HTR-8/SVneo (cell line): ENCODE data around the gene CACNA1A.

Experiments
- DNase-seq: peaks from one replicate; pipeline ENCODE4 v3.0.0; 2011; ENCODE audit warnings: low spot score, mixed read lengths; ENCODE audit not compliant: insufficient read length
- FAIRE-seq: peaks from 2 replicates; lab custom pipeline; 2011; peaks lifted over from hg19 to GRCh38; lab: Jason Lieb, UNC

CACNA1A gene

GRCh38 chr19:13252569-13253335 is 253.5 kb downstream of the CACNA1A start:
- DNase-seq (no peak), FAIRE-seq (no peak)

- DNase-seq (no peak), FAIRE-seq (no peak)
These were observed 261.4 kb downstream of the CACNA1A start for GRCh38 chr19:13244920-13245319.

DNA sequence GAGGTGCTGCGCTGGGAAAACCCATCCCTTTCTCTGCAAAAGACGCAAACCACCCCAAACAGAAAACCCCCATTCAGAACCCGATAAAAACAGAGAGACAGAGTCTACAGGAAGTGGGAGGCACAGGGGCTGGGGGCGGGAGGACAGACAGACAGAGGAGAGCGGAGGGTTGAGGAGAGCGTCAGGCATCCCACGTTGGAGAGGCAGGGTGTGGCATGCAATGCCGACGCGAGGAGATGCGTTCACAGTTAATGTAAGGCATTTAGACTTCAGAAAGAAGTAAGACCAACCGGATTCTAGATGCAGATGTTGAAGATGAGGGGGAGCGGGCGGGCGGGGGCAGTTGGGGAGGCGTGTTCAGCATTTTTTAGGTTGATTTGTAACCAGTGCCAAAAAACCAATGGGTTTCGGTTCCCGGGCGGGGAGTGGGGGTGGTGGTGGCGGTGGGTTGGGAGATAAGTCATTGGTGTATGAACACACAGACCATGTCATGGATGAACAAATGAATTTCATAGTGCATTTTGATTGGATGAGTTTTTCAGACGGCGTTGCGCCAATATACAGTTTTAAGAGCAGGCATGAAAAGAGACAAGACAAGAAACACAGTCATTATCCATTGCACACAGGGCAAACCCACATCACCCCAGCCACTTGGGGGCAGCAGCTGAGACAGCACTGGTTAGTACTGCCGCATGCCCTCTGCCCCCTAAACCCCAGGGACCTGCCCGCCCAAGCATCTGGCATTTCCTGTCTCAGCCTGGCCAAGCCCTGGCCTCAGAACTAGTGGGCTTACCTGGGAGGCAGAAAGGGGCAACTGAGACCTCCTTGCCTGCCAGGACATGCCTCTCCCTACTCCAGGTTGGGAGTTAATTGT is 264.8 kb downstream of the CACNA1A start:
- DNase-seq: no peak
- no peak for FAIRE-seq

DNA sequence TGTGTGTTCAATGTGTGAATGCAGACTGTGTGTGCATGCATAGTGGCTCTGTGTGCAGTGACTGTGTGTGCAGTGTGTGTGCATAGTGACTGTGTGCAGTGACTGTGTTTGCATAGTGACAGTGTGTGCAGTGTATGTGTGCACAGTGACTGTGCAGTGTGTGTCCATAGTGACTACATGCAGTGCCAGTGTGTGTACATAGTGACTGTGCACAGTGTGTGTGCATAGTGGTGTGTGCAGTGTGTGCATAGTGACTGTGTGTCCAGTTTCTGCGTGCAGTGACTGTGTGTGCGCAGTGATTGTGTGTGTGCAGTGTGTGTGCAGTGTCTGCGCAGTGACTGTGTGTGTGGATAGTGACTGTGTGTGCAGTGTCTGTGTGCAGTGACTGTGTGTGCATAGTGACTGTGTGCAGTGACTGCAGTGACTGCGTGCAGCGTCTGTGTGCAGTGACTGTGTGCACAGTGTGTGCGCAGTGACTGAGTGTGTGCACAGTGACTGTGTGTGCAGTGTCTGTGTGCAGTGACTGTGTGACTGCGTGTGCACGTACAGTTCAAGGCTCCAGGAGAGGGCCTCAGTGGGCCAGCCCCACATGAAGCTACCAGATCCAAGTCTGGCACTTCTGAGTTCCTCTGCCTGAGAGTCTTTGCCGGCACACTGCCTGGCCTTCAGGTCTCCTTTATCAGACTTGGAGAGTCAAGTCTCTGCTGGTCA is 265.8 kb downstream of the CACNA1A start:
- FAIRE-seq (peak; percentile 97), DNase-seq (no peak)

- DNase-seq: no peak
- no peak for FAIRE-seq
These were observed 267.3 kb downstream of the CACNA1A start for GRCh38 chr19:13238891-13239534.

DNA sequence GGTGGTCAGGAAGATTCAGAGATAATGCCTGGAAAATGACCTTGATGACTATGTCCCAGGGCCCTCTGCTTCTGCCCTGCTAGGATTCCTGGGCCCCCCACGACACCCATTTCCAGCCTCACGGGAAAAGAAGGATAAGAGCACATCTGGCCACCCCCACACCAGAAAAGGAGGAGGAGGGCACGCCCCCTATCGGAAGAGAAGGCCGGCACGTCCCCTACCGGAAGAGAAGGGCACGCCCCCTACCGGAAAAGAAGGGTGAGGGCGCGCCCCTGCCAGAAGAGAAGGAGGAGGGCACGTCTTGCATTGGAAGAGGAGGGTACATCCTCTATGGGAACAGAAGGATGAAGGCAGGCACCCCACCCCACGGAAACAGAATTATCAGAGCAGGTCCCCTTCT is 271.8 kb downstream of the CACNA1A start:
- DNase-seq: peak; percentile 32
- no peak for FAIRE-seq

DNA sequence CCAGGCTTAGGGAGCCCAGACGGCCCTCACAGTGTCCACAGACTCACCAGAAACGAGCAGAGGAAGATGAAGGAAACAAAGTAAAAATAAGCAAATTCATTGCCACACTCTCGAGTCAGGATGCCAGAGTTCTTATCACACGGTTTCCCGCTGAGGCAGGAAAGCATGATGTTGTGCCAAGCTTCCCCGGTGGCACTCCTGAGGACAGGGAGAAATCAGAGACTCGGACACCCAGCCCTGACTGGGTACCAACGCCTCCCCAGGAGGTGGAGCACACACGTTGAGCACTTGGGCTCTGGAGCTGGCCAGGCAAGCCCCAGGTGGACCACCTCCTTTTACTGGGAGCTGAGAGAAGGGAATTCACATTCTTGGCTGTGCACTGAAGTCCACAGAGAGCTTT is 274.6 kb downstream of the CACNA1A start:
- FAIRE-seq (no peak), DNase-seq (no peak)

DNA sequence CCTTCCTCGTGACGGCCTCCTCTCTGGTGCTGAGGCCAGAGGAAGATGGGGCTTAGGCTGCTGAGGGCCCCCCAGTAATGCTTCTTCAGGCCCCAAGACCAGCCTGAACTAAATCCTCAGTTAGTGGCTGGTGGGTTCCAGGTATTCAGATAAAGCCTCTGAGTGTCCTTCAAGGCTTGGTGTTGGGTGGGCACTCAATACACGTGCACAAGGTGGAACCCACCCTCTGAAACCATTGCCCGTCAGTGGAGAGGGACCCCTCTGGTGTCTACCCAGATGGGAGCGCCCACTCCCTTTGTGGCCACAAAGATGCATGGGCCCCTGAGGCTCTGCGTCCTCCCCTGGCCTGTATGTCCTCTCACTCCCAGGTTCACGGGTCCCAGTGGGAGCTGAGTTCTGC is 277.0 kb downstream of the CACNA1A start:
- DNase-seq: no peak
- FAIRE-seq: no peak

DNA sequence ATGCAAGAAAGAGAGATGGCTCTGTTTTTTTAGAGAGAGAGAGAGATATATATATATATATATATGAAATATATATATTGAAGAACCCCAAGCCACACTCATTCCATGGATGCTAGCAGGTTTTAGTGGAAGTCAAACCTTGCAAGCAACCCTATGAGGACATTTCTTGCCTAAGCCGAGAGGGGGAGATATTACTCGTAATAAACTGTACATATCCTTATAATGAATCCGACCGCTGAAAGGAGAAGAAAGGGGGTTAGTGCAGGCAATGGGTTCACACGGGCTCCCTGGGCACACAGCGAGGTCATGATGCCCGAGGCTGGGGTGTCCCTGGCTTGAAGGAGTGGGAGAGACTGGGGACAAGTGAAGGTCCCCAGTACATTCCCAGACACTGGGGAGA is 277.7 kb downstream of the CACNA1A start:
- no peak for FAIRE-seq
- DNase-seq: no peak

DNA sequence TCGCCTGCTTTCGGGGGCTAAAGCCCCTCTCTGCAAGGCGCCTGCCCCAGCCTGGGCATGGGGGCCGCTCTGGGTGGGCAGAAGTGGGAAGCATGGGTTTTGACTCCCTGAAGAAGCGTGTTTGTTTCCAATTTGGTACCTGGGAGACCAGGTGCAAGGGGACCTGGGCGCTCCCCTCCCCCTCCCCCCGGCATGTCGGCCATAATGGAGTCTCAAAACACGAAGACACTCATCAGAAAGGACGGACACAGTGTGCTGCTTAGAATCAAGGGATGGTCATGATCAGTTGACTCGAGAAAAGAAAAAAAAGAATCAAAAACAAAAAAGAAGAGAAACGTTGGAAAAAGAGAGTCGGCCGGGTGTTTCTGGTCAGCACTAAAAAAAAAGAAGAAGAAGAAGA is 279.3 kb downstream of the CACNA1A start:
- FAIRE-seq (no peak), DNase-seq (no peak)

DNA sequence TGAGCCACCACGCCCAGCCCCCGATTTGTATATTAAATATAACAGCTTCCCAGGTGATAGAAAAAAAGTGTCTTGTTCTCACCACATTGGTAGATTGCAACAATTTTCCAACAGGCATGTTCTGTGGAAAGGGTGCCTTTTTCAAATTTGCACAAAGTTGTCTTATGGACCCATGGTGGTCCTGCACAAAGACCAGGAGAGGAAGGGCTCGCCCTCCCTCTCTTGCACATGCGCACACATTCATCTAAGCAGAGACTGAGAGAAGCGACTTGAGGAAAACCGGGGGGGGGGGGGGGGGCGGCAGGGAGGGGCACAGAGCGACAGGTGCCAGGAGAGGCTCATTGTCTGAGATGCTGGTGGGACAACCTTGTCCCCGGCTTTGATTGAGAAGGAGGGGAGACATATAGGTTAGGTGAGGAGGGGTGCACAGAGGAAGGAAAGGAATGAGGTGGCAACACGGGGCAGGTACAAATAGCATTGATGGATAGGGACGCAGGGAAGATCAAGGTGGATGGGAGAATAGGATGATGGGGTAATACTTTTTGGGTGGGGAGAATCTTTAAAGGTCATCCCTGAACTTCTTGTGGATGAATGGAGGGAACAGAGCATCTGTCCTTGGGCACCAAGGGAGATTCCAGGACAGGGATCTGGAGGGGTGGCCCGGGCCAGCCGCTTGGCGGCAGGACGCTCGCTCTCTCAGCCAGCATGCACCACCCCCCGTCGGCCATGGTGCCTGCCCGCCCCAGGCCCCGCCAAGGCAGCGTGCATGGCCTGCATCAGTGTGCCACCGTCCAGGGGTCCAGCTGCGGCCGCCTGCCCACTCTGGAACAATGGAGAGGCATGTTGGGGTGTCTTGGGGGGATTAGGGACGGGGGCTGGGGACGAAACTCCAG is 280.1 kb downstream of the CACNA1A start:
- DNase-seq (no peak), FAIRE-seq (no peak)

GRCh38 chr19:13225085-13225484 is 281.2 kb downstream of the CACNA1A start:
- FAIRE-seq (no peak), DNase-seq (no peak)

DNA sequence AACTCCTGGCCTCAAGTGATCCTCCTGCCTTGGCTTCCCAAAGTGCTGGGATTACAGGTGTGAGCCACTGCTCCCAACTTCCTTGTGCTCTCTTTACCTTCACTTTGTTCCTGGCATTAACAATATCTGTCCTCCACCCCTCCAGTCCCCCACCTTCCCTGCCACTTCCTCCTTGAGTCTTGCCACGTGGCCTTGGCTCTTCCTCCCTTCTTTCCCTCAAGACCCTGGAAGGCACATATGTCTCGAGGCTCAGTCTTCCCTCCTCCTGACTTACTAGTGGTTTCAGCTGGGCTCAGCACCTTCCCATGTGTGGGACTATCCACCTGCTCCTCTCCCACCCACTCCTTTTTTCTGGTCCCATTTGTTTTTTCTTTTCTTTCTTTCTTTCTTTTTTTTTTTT is 285.4 kb downstream of the CACNA1A start:
- FAIRE-seq: no peak

GRCh38 chr19:13215572-13216380 is 290.5 kb downstream of the CACNA1A start:
- FAIRE-seq (no peak), DNase-seq (peak; percentile 48)

More for the DNA sequence above, 285.4 kb downstream of the CACNA1A start:
- DNase-seq: no peak

GRCh38 chr19:13214036-13214730 is 292.1 kb downstream of the CACNA1A start:
- FAIRE-seq: no peak

GRCh38 chr19:13212759-13213330 is 293.4 kb downstream of the CACNA1A start:
- FAIRE-seq (no peak), DNase-seq (peak; percentile 38)

More at GRCh38 chr19:13214036-13214730, 292.1 kb downstream of the CACNA1A start:
- DNase-seq: no peak
